DMS 273 treated with DMSO at 0.1 percent for 48 hours (cell line): ENCODE data around the gene GARS1.
"Not testable (repeated sequence)": the region's sequence is repeated elsewhere in the genome, so short reads cannot be mapped to it uniquely, and the experiment has no call there.

Source experiments
- DNase-seq: peaks from one replicate; lab custom pipeline; 2025; lab: John Stamatoyannopoulos, UW

The GARS1 gene

DNA sequence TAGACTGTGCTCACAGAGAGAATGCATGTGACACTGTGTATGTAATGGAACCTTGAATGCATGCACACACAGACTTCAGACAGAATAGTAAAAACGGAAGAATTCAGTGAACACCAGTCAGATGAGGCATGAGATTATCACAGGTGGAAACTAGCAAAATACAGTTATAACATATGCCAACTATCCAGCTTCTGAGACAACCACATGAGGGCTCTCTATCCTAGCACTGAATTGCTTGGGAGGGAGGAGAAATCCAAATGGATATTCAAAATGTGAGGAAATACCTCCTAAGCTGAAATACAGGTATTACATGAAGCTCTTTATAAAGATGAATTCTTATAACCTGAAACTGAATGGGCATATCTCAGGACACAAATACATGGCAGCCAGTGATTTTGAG lies 30.6 kb downstream of the GARS1 start:
- peak; percentile 22 for DNase-seq

DNA sequence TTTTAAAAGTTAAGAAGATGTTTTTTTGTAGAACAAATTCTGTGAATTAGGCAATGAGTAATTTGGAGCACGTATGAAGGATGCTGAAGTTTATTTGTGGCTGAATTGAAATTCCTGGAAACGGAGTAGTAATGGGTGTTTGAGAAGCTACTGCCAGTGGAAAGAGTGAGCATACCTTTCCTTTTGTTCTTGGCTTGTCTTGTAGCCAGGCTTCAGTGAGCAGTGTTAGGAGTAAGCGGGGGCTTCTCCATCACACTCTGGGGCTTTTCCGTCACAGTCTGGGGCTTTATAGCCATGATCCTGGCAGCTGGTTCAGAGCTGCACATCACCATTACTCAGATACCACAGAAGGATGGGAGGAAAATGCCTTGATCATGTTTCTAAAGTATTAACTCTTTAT lies 32.3 kb downstream of the GARS1 start:
- no peak for DNase-seq

DNA sequence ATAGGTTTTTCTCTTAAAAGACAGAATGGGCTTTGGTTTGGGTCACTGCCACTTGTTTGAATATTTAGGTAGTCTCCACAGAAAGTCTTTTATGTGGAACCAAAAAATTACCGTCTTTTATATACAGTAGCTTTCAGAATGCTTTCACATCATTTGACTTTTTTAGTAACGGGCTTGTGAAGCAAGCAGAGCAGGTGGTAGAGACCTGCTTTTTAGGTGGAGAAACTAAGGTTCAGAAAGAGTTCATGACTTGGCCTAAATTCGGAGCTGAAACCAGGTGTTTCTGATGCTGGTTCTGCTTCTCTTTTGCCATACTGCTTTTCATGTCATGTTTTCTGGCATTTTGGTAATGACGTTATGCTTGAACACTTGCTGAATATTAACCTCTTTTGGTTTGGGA lies 36.3 kb downstream of the GARS1 start:
- no peak for DNase-seq

DNA sequence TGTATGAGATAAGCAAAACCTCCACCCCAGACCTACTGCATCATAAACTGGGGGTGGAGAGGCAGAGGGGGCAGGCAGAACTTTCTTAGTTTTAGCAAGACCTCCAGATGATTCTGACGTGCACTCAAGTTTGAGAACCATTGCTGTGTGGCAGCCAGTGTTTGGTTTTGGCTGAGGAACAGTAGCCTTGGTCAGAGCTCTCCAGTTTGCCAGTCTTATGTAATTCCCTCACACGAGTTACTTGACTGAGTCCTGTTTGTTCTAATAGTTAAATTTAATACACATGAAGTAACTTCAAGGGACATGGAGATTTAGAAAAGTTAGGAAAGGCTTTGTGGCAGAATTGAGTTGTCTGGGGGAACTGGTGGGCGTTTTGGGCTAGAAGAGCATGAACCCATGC lies 38.5 kb downstream of the GARS1 start:
- no peak for DNase-seq

DNA sequence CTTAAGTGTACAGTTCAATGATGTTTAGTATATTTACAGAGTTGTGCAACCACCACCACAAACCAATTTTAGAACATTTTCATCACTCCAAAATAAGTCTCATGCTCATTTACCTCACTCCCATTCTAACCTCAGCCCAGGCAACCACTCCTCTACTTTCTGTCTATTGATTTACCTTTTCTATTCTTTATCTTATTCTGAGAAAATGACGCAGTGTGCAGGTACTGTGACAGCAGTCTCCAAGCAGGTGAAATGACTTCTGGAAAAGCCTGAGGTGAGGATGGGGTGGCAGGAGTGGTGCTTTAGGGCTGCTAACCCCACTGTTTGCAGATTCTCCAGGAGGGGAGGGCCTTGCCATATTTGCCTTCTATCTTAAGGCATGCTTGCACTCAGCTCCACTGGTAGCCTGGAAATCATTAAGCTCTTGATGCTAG lies 39.5 kb downstream of the GARS1 start:
- DNase-seq = no peak

DNA sequence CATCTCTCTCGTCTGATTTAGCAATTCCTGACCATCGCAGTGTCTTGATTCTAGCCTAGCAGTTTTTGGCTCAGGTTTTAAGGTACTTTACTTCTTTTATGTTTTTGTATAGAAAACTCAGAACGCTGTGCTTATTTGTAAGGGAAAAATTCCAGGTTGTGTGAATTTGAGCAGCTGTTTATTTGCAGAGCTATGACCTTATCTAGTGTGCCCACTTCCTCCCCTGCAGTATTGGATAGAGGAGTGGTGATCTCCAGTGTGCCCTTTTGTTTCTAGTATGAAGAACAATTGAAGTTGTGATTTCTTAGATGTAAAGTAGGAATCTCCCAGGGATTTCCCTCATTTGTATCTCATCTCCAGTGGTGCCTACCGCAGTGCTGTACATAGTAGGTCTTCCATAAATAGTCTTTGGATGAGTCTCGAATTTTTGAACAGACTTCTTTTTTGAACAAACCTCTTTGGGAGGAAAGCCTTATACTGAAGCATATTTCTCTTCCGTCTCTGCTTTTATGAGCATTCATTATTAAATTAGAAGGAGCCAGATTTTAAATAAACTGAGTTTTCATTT lies 40.0 kb downstream of the GARS1 start:
- DNase-seq = no peak

DNA sequence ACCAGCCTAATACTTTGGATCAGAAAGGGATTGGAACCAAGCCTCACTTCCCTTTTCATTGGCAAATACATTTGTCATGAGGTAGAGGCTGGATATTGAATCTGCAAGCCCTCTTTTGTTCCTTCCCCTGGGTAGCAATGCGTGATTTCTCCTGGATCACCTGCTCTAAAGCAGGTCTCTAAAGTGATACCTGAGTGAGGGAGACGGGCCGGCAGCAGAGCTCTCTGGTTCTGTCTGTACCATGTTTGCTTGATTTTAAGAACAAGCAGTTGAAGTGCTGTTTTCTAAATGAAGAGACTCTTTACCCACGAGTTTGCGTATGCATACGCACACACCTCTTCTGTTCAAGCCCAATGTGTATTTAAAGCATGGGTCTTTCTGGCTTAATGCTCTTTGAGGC lies 41.1 kb downstream of the GARS1 start:
- no peak for DNase-seq

DNA sequence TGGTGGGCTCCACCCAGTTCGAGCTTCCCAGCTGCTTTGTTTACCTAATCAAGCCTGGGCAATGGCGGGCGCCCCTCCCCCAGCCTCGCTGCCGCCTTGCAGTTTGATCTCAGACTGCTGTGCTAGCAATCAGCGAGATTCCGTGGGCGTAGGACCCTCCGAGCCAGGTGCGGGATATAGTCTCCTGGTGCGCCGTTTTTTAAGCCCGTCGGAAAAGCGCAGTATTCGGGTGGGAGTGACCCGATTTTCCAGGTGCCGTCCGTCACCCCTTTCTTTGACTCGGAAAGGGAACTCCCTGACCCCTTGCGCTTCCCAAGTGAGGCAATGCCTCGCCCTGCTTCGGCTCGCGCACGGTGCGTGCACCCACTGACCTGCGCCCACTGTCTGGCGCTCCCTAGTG lies 47.6 kb downstream of the GARS1 start:
- DNase-seq = not testable (repeated sequence)

DNA sequence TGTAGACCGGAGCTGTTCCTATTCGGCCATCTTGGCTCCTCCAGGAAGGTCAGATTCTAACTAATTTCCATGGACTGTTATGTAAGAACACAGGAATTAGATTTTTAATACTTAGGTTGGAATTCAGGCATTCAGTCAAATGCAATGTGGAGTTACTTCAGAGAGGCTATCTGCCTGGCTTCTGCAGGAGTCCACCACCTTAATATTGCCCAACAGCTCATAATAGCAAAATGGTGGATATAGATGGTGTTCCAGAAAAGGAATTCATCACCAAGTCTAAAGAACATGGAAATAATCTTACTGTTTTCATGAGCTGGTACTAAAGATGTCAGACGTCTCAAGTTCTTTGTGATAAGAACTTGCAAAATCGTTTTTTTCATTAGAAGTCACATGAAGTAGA lies 48.1 kb downstream of the GARS1 start:
- no peak for DNase-seq

DNA sequence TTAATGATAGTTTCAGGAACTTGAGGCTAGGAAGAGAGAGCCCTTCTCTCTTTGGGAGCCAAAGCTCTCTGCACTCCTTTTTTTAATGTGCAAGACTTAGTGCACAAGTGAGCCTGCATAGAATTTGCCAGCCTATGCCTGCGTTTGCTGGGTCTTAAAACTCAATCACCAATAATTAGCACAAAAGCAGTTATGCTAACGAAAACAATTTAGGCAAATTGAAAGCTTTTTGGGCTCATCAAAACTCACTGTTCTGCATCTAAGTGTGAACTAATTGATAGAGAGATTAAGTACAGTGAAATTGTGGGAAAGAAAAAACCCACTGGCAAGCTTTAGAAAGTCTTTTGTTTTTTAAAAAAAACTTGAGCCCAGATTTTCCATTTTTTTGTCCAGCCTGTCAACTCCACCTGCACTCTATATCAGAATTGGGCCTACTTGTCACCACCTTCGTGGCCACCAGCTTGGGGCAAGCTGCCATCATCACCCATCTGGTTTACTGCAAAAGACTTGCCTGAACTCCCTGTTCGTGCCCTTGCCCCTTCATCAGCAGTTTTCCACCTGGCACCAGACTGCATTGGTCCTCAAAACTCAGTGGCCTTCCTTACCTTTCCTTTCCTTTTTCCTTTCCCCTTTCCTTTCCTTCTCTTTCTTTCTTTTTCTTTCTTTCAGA lies 49.7 kb downstream of the GARS1 start:
- DNase-seq = no peak

DNA sequence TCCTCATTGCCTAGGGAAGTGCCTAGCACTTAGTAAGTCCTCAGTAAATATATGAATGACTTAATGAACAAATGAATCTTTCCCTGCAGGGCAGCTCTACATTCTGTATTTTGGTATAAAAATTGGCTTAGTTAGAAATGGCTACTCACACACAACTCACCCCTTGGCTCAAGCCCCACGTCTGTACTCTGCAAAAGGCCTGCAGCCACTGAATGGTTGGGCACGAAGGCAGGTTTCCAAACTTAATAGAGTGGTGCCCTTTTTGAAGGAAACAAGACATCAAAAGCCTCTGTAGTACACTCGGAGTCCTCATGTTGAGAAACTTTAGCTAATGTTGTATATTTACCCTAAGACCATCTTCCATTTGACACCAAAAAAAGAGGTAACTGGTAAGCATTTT lies 51.0 kb downstream of the GARS1 start:
- DNase-seq = no peak

DNA sequence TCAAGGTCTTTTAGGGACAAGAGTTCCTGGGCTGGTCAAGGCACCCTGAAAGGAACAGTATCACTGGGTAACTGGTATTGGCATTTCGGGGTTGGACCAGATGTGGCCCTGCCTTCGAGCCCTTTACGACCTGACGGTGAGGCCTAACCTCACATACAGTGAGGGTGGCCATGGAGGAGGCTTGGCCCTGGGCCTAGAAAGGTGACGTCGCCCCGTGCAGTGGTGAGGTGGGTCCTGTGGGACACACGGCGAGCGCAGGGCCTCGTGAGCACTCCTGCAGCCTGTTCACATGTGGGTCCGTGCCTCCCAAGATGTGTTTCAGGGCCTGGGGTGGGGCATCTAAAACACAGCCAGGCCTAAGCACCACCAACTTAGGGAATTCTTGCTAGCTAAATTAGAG lies 51.5 kb downstream of the GARS1 start:
- no peak for DNase-seq

DNA sequence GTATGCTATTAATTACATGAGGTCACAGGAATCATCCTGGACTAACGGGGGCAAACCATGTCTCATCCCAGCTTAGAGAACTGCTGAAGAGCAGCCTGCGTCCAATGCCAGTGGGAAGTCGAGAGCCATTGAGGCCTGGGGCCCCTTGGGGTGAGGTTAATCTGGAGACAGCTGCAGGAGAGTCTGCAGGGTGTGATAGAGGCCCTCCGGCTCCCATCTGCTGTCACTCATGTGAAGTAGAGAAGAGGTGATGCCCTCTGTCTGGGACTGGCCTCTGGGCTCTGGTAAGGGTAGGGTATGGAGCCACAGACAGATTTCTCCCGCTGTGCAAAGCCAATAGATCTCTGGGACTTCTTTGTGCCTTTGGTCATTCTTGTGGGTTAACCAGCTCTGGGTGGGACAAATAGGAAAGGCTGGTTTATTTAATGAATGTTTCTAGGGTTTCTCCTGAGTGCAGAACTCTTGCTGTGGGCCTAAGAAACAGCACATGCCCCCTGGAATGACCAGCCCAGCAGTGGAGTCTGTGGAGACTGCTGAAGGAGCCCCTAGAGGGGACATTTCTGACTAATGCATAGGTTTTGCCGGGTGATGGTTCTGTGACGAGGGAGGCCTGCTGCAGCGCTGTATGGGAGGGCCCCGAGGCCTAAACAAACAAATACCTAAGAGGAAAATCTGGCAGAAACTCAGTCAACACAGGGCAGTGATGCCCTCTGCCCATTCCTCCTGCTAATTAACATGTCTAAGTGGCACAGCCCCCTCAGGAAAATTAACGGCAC lies 53.1 kb downstream of the GARS1 start:
- no peak for DNase-seq

DNA sequence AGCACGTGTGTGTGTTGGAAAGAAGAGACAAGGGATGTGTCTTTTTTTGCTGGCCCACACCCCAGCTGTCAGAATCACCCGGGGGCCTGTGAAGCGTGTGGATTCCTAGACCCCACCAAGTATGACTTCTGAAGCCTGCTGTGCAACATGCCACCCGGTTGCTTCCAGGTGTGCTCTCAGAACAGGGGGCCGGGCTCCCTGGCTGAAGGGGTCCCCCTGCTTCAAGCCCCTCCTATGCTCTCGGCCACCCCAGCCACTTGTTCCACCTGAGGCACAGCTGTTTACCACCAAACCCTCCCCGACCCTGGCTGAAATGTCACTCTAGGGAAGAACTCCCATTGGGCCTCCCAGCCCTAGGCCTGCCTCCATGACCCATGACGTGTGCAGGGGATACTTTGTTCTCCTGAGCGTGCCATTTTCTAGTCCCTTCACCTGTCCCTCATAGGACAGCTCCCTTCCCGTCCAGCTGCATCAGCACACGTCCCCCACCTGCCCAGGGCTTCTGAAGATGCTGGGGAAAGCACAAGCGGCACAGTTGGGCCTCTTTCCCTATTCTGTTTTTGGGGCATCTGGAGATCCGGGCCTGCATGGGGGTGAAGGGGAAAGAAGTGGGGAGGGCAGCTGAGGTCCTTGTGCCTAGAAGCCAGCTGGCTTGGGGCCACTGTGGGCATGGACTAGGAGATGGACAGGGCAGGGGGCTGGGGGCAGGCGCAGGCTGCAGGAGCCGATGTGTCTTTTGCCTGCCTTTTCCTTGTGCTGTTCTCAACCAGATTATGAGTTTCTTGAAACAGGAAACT lies 54.3 kb downstream of the GARS1 start:
- no peak for DNase-seq

DNA sequence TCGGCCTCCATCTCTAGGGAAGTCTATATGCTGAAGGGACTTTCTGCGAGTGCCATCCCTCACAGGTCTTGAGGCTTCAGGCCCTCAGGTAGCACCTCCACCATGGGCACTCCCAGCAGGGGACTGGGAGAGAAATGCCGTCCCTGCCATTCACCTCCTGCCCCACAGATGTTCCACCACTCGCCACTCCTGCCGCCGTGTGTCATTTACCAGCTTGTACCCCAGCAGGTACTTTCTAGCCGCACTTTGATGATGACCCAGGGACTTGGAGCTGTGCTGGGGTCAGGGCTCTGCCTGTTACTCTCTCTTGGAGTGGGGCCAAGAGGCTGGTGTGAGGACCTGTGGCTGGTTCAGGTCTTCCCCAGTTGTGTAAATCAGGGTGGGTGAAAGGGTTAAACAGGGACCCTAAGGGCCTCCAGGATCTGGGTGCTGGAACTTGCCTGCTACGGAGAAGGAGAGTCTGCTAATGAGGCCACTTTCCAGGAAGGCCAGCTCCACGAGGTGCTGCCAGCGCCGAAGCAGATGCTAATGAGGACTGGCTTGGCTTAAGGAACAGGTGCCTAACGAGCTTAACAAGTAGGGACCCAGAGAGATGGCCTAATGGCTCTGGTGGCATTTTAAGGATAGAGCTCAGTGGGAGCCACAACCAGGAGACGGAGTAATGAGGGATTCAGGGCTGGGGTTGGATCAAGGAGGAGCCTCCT lies 55.2 kb downstream of the GARS1 start:
- DNase-seq = no peak

DNA sequence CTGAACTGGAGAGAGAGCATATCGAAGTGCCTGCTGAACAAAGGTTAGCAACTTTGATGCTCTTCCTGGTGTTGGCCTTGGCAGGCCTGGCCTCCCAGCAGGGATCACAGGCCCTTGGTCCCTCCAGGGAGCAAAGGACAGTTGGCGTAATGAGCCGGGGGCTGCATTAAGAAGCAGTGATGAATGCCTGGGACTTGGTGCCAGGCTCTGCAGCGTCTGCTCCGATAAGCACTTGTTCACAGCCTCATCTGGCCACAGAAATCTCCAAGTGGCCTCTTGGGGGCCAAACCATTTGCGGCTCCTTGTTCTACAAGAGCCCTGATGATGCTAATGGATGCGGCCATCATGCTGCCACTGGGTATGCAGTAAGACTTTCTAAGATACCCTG lies 55.7 kb downstream of the GARS1 start:
- DNase-seq = peak; percentile 16

DNA sequence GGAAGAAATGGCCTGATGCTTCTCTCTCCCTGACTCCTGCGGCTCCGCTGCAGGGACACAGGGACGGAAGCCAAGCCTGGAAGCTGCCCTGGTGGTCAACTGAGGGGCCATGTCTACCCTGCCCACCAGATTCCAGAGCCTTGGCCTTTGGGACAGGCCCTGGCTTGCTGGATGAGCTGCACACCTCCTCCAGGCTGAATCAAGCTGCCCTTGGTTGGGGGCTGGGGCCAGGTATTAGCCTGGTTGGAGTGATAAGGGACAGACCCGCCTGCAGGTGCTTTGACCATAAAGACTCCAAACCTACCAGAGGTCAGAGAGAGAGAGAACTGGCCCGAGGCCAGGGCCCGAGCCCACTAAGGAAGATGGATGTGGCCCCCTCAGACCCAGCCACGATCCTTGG lies 57.5 kb downstream of the GARS1 start:
- DNase-seq = no peak

DNA sequence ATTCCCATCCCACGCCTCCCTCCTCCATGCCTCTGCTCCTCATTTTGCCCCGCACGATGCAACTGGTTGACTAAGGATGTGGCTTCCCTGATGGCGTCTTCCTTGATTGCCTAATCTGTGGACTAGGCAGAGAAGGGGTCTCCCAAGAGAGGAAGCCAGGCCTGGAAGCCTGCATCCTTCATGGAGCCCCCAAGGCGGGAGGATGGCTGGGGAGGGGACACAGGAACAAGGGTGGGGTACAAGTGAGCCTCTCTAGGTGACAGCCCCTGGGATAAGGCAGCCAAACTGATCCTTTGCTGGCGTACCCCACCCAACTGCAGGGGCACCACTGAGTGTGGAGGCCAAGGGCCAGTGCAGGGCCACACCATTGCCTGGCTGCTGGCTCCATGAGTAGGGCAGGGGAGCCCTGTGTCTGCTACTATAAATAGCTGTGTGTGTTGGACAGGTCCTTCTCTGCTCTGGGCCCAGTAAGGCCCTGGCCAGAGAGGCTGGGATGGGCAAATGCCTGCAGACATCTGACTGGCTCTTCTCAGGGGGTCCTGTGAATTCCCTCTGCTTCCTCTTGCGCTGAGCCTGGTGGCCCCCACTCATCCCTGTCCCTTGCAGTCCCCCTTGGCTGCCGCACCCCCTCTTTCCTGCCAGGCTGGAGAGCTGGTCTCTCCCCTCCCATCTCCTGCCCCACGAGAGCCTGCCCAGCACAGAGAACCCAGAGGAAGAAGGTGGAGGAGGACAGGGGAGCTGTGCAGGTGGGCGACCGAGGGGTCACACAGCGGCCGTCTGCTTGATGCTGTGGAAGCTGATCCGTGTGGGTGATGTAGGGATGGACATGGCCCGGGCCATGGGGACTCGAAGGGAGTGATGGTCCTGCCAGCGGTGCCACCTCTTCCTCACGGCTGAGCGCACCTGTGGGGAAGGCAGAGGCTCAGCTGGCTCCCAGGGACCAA lies 58.3 kb downstream of the GARS1 start:
- no peak for DNase-seq

DNA sequence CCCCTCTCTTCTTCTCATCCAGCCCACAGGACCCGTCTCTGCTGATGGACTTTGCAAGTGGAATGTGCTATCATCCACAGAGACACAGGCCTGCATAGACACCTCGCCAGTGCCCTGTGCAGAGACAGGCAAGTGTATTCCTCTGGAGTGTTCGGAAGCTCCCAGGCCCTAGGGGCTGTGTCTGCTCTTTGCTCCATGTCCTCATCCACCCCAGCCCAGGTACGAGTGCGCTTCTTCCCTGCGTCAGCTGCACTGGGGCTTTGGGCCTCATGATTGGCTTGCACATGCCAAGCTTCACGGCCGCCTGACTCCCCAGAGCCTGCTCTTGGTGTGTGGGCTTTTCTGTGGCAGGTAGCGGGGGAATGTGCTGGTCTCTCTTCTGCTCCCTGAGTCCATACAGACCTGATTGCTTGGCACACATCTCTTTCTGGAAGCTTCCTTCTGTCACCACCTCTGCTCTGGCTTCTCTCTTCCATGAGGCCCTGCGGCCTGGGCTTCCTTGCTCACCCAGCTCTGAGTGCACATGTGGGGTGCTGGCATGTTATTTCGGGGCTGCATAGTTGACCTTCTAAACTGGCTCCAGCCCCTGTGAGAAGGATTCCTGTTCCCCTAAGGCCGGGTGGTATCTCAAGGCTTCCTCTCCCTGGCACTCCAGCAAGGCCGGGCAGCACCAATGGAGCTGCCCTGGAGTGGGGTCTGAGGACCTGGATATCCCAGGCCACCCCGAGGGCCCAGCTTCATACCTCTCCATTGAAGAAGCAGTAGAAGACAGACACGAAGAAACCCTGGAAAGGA lies 59.8 kb downstream of the GARS1 start:
- no peak for DNase-seq
